ENCODE measurements around the gene TP73. TPM values are rescaled to one million over a fixed set of nuclear protein-coding genes. Genes with fewer than 3 reads are reported as not detected.

The TP73 gene
- polyA plus RNA-seq, 1 experiment = not detected

DNA sequence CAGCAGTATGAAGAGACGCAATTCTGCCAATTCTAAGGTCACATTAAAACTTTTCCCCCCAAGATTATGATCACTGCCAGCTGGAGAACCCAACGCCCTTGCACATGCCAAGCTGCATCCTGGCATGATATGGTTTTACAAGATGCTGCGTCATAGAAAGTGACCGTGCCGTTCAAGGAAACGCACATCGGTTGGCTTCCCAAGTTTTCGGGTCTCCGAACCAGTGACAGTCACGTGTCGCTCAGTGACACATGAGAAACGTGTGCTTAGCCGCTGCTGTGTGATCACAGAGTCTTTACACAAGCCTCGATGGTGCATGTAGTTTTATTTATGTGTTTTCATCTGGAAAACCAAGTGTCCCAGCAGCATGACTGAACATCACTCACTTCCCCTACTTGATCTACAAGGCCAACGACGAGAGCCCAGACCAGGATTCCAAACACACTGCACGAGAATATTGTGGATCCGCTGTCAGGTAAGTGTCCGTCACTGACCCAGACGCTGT, 127.6 kb downstream of the TP73 start:
- Histone ChIP-seq H3K4me3 (ENCODE audit: low read depth, low read length) (no peak overlapping the region), H3K9me3 (ENCODE audit: control insufficient read depth, insufficient read depth, low read length) (no peaks in the 10 kb centered on the region; the same call in 1 of the 2 replicates), H3K27me3 (ENCODE audit: control insufficient read depth, insufficient read depth, low read length) (no peaks in the 10 kb centered on the region), H3K27ac (ENCODE audit: low read depth, low read length) (no peak overlapping the region)
- TF ChIP-seq, protein P1, sequence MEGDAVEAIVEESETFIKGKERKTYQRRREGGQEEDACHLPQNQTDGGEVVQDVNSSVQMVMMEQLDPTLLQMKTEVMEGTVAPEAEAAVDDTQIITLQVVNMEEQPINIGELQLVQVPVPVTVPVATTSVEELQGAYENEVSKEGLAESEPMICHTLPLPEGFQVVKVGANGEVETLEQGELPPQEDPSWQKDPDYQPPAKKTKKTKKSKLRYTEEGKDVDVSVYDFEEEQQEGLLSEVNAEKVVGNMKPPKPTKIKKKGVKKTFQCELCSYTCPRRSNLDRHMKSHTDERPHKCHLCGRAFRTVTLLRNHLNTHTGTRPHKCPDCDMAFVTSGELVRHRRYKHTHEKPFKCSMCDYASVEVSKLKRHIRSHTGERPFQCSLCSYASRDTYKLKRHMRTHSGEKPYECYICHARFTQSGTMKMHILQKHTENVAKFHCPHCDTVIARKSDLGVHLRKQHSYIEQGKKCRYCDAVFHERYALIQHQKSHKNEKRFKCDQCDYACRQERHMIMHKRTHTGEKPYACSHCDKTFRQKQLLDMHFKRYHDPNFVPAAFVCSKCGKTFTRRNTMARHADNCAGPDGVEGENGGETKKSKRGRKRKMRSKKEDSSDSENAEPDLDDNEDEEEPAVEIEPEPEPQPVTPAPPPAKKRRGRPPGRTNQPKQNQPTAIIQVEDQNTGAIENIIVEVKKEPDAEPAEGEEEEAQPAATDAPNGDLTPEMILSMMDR (IDR thresholded peaks at IDR 0.05; ENCODE audit: low read depth, low read length) = no peak
- DNase-seq (ENCODE audit: low read depth, low spot score) = no peak
- CTCF ChIA-PET = no interaction called here
- POLR2A ChIA-PET = no interaction called here

DNA sequence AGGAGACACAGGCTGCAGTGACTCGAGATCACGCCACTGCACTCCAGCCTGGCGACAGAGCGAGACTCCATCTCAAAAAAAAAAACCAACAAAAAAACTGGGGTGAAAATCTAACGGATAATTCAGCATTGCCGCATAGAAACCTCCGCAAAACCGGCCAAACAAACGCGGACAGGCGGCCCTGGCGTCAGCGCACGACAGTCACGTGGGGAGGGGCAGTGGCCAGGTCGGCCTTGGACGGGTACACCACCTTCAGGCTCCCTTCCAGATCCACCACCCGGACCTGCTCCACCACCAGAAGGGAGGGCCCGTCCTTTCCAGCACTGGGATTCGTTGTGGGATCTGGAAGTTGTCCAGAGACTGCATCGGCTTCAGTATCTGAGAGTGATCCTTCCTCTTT, 128.6 kb downstream of the TP73 start:
- no peak overlapping the region for H3K4me3 ChIP-seq (ENCODE audit: low read depth, low read length)
- H3K9me3 ChIP-seq (ENCODE audit: control insufficient read depth, insufficient read depth, low read length) = no peaks in the 10 kb centered on the region; the same call in 1 of the 2 replicates
- ChIA-PET CTCF (no interaction called here), POLR2A (no interaction called here)
- DNase-seq (ENCODE audit: low read depth, low spot score) = no peak
- no peak overlapping the region for H3K27ac ChIP-seq (ENCODE audit: low read depth, low read length)
- no peaks in the 10 kb centered on the region for H3K27me3 ChIP-seq (ENCODE audit: control insufficient read depth, insufficient read depth, low read length)
- TF ChIP-seq, protein P1 (IDR thresholded peaks at IDR 0.05; ENCODE audit: low read depth, low read length) = no peak

DNA sequence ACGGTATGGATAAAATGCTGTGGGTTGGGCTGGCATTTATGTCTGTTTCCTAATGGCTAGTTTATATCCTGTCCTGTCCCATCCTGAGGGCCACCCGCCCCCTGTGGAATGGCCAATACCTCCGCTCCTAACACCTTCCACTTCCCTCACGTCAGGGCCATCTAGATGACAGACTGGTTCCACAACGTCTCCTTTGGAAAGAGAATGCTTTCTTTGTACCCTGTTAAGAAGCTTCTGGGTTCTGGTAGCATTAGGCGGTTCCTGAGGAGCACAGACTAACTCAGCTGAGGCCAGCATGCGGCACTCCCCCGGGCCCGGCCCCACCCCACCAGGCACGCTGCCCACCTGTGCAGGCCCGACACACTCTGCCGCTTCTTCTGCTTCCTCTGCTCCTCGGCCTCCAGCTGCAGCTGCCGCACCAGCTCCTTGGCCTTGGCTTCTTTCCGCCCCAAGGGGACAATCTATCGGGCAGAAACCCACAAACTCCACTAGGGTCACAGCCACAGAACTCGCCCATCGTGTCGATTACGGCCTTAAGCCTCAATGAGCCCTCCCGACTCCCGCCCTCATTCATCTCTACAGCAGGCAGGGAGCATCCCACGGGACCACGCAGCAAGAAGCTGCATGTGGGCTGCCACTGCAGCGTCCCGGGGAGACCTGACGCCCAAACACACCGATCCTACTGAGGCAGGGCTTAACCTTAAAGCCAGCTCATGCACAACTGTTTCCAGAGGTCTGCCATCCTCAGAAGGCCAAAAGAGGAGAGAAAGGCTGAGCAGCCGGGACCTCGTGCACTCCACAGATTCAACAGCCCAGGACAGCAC, 131.5 kb downstream of the TP73 start:
- no peak for DNase-seq (ENCODE audit: low read depth, low spot score)
- Histone ChIP-seq H3K4me3 (ENCODE audit: low read depth, low read length) (no peak overlapping the region), H3K27me3 (ENCODE audit: control insufficient read depth, insufficient read depth, low read length) (no peaks in the 10 kb centered on the region), H3K27ac (ENCODE audit: low read depth, low read length) (no peak overlapping the region), H3K9me3 (ENCODE audit: control insufficient read depth, insufficient read depth, low read length) (no peaks in the 10 kb centered on the region; the same call in 1 of the 2 replicates)
- ChIA-PET POLR2A (no interaction called here), CTCF (no interaction called here)
- TF ChIP-seq, protein P1 (IDR thresholded peaks at IDR 0.05; ENCODE audit: low read depth, low read length) = no peak

DNA sequence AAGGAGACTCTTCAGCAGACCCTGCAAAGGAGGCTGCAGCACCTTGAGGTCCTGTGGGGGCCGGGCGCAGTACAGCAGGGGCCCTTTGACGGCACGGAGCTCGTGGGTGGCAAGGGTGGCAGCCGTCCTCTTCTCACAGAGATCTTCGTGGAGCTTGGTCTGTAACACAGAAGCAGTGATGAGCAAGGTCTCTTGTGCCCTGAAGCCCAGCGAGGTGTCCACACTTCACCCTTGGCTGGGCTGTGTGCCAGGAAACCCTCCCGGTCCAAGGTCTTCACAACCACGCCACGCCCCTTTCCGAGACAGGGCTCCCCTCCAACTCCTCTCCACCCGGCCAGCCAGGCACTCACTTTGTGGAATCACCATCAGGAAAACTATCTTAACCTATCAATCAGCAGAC, 132.7 kb downstream of the TP73 start:
- POLR2A ChIA-PET = no interaction called here
- Histone ChIP-seq H3K4me3 (ENCODE audit: low read depth, low read length) (no peak overlapping the region), H3K27ac (ENCODE audit: low read depth, low read length) (no peak overlapping the region), H3K9me3 (ENCODE audit: control insufficient read depth, insufficient read depth, low read length) (no peaks in the 10 kb centered on the region; the same call in 1 of the 2 replicates), H3K27me3 (ENCODE audit: control insufficient read depth, insufficient read depth, low read length) (no peaks in the 10 kb centered on the region)
- TF ChIP-seq, protein P1 (IDR thresholded peaks at IDR 0.05; ENCODE audit: low read depth, low read length) = no peak
- no peak for DNase-seq (ENCODE audit: low read depth, low spot score)
- CTCF ChIA-PET = interaction anchor here (0.9 to 1.1 kb wide), 3 partner anchors 9 to 61 kb away, joined by 3 read pairs; no protein-coding TSS in a partner anchor

DNA sequence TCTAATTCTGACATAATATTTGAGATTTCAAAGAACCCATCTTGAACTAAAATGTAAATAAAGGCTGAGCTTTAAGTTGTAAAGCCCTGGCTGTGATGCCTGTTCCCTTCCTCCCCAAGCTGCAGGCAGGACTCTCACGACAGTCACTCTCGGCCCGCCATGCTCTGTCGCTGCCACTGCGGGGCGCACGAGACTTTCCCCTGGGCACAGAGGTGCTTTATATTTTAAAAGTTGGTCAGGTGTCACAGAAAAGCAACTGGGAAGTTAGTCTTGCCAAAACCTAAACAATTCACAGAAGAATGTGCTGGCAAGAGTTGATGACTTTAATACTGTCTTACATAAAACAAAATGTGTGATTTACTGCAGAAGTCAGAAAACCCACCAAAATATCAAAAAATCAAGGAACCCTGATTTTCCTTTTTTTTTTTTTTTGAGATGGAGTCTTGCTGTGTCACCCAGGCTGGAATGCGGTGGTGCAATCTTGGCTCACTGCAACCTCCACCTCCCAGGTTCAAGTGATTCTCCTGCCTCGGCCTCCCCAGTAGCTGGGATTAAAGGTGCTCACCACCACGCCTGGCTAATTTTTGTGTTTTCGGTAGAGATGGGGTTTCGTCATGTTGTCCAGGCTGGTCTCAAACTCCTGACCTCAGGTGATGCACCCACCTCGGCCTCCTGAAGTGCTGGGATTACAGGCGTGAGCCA, 133.3 kb downstream of the TP73 start:
- no peak overlapping the region for H3K27ac ChIP-seq (ENCODE audit: low read depth, low read length)
- POLR2A ChIA-PET = no interaction called here
- no peak overlapping the region for H3K4me3 ChIP-seq (ENCODE audit: low read depth, low read length)
- no peaks in the 10 kb centered on the region; the same call in 1 of the 2 replicates for H3K9me3 ChIP-seq (ENCODE audit: control insufficient read depth, insufficient read depth, low read length)
- no peaks in the 10 kb centered on the region for H3K27me3 ChIP-seq (ENCODE audit: control insufficient read depth, insufficient read depth, low read length)
- CTCF ChIA-PET = interaction anchor here (0.9 to 1.1 kb wide), 3 partner anchors 9 to 61 kb away, joined by 3 read pairs; no protein-coding TSS in a partner anchor
- DNase-seq (ENCODE audit: low read depth, low spot score) = no peak
- TF ChIP-seq, protein P1 (IDR thresholded peaks at IDR 0.05; ENCODE audit: low read depth, low read length) = peak; percentile 36
